Chondrocyte (in vitro differentiated cells): ENCODE data around the gene SSC4D. TPM values are rescaled to one million over a fixed set of nuclear protein-coding genes. Genes with fewer than 3 reads are reported as not detected.

ENCODE experiments used
- DNase-seq: peaks from one replicate; pipeline ENCODE4 v3.0.0; 2021; ENCODE audit warnings: mixed read lengths, low spot score
- H3K27ac Mint-ChIP-seq: one replicate; pipeline ENCODE4 v1.8.0; 2021; ENCODE audit warnings: mild to moderate bottlenecking, moderate library complexity, mixed read lengths; ENCODE audit not compliant: unreplicated experiment
- H3K27me3 Mint-ChIP-seq: 2 replicates; pipeline ENCODE4 v1.8.0; 2021; ENCODE audit warnings: low read depth, mixed read lengths
- H3K36me3 Mint-ChIP-seq: 2 replicates; pipeline ENCODE4 v1.8.0; 2021; ENCODE audit warnings: low read depth, mixed read lengths
- H3K4me1 Mint-ChIP-seq: 2 replicates; pipeline ENCODE4 v1.8.0; 2021; ENCODE audit warnings: low read depth, mild to moderate bottlenecking, mixed read lengths
- H3K4me3 Mint-ChIP-seq: one replicate; pipeline ENCODE4 v1.8.0; 2021; ENCODE audit warnings: mild to moderate bottlenecking, moderate library complexity, mixed read lengths; ENCODE audit not compliant: unreplicated experiment
- H3K9me3 Mint-ChIP-seq: 2 replicates; pipeline ENCODE4 v1.8.0; 2021; ENCODE audit warnings: low read depth, mixed read lengths
- total RNA-seq: library from RNA; stranded (reverse); gene quantifications from 3 replicates; pipeline ENCODE4 v1.2.1, GENCODE V29; 2021
- TF ChIP-seq, protein P1 (sequence below): fragments of 200-600 bp; sonication (generic); IDR thresholded peaks from 2 replicates; pipeline ENCODE4 v1.5.0; 2021; ENCODE audit warnings: antibody characterized with exemption, mild to moderate bottlenecking, moderate library complexity

Gene SSC4D
- total RNA-seq, 1 donor from 2014 or later = 1.2 TPM

- Mint-ChIP-seq H3K27me3 (no peaks in the 10 kb centered on the region), H3K36me3 (peaks cover 42% of the 10 kb centered on the region), H3K4me3 (no peak overlapping the region), H3K9me3 (no peaks in the 10 kb centered on the region), H3K27ac (peak overlapping the region; percentile 57), H3K4me1 (peaks cover 60% of the 10 kb centered on the region)
- TF ChIP-seq, protein P1, sequence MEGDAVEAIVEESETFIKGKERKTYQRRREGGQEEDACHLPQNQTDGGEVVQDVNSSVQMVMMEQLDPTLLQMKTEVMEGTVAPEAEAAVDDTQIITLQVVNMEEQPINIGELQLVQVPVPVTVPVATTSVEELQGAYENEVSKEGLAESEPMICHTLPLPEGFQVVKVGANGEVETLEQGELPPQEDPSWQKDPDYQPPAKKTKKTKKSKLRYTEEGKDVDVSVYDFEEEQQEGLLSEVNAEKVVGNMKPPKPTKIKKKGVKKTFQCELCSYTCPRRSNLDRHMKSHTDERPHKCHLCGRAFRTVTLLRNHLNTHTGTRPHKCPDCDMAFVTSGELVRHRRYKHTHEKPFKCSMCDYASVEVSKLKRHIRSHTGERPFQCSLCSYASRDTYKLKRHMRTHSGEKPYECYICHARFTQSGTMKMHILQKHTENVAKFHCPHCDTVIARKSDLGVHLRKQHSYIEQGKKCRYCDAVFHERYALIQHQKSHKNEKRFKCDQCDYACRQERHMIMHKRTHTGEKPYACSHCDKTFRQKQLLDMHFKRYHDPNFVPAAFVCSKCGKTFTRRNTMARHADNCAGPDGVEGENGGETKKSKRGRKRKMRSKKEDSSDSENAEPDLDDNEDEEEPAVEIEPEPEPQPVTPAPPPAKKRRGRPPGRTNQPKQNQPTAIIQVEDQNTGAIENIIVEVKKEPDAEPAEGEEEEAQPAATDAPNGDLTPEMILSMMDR = no peak
- DNase-seq = no peak
Measured at GRCh38 chr7:76346778-76347177, 62.7 kb downstream of the SSC4D start.

DNA sequence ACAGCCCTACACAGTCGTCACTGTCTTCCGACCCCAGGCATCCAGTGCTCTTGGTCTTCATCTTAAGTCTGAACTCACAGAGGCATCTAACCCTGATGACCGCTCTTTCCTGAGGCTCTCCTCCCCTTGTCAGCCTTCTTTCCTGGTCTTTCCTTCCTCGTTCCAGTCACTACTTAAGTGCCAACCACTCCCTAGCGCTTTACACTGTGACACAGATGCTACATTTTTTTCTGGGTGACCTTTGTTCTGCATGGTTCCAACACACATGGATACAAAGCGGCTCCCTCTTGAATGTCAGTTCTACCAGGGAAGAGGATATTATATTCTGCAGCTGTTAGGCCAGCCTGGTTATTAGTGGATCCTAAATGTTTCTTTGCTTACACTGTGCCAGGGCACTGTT, 63.4 kb downstream of the SSC4D start:
- peaks cover 41% of the 10 kb centered on the region for H3K36me3 Mint-ChIP-seq
- H3K4me3 Mint-ChIP-seq = no peak overlapping the region
- TF ChIP-seq, protein P1 = no peak
- DNase-seq = no peak
- H3K9me3 Mint-ChIP-seq = no peaks in the 10 kb centered on the region
- peak overlapping the region; percentile 76 for H3K27ac Mint-ChIP-seq
- peaks cover 58% of the 10 kb centered on the region for H3K4me1 Mint-ChIP-seq
- H3K27me3 Mint-ChIP-seq = no peaks in the 10 kb centered on the region

GRCh38 chr7:76343931-76344321, 65.6 kb downstream of the SSC4D start:
- no peaks in the 10 kb centered on the region for H3K27me3 Mint-ChIP-seq
- peaks cover 67% of the 10 kb centered on the region for H3K4me1 Mint-ChIP-seq
- no peaks in the 10 kb centered on the region for H3K9me3 Mint-ChIP-seq
- no peak overlapping the region for H3K4me3 Mint-ChIP-seq
- DNase-seq = no peak
- peak overlapping the region; percentile 46 for H3K27ac Mint-ChIP-seq
- TF ChIP-seq, protein P1 = no peak
- peaks cover 31% of the 10 kb centered on the region for H3K36me3 Mint-ChIP-seq

- H3K4me3 Mint-ChIP-seq = no peak overlapping the region
- peaks cover 31% of the 10 kb centered on the region for H3K36me3 Mint-ChIP-seq
Measured at GRCh38 chr7:76343294-76343930, 66.1 kb downstream of the SSC4D start.

GRCh38 chr7:76342222-76342621, 67.3 kb downstream of the SSC4D start:
- peak overlapping the region; percentile 75 for H3K27ac Mint-ChIP-seq
- DNase-seq = no peak
- no peaks in the 10 kb centered on the region for H3K27me3 Mint-ChIP-seq
- peaks cover 28% of the 10 kb centered on the region for H3K36me3 Mint-ChIP-seq
- H3K4me1 Mint-ChIP-seq = peaks cover 76% of the 10 kb centered on the region
- no peaks in the 10 kb centered on the region for H3K9me3 Mint-ChIP-seq
- TF ChIP-seq, protein P1 = no peak
- H3K4me3 Mint-ChIP-seq = no peak overlapping the region

More at GRCh38 chr7:76343294-76343930, 66.1 kb downstream of the SSC4D start:
- DNase-seq = no peak
- H3K27ac Mint-ChIP-seq = no peak overlapping the region
- peaks cover 72% of the 10 kb centered on the region for H3K4me1 Mint-ChIP-seq
- no peaks in the 10 kb centered on the region for H3K9me3 Mint-ChIP-seq
- no peaks in the 10 kb centered on the region for H3K27me3 Mint-ChIP-seq
- TF ChIP-seq, protein P1 = no peak
